Measurements from ENCODE around the gene MYOC.
A peak's percentile ranks its signal among the peaks of the same experiment; 100 is the strongest.
"Not testable (repeated sequence)": the region's sequence is repeated elsewhere in the genome, so short reads cannot be mapped to it uniquely, and the experiment has no call there.

The MYOC gene

DNA sequence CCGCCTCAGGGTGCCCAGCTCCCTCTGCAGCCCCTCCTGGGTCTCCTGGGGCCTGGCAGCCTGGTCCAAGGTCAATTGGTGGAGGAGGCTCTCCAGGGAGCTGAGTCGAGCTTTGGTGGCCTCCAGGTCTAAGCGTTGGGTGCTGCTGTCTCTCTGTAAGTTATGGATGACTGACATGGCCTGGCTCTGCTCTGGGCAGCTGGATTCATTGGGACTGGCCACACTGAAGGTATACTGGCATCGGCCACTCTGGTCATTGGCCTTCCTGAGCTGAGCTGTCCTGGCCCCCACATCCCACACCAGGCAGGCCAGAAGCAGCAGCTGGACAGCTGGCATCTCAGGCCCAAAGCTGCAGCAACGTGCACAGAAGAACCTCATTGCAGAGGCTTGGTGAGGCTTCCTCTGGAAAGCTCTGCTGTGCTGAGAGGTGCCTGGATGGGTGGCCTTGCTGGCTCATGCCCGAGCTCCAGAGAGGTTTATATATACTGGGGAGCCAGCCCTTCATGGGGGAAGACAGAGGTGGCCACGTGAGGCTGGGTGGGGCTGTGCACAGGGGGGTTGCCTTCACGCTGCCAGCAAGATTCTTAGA is at the start of gene MYOC:
MYOC (minus strand) TSS at position 455 of the 589 bp plus-strand sequence; CDS start at position 378, 77 bp downstream.
- DNase-seq (ENCODE audit: low spot score), result no peak

DNA sequence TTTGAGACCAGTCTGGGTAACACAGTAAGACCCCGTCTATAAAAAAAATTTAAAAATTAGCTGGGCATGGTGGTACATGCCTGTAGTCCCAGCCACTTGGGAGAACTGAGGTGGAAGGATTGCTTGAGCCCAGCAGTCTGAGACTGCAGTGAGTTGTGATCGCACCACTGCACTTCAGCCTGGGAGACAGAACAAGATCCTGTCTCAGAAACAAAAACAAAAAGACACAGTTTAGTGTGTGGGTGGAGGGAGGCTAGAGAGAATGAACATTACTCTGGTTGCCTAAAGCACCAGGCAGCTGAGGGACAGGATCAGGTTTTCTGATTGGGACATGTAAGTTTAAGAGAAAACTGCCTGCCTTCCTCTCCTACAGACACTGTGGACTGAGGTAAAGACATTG is 47.0 kb upstream of the MYOC start:
- no peak for DNase-seq (ENCODE audit: low spot score)

GRCh38 chr1:171695772-171696171 is 43.3 kb upstream of the MYOC start:
- DNase-seq (ENCODE audit: low spot score), result not testable (repeated sequence)

- DNase-seq (ENCODE audit: low spot score), result not testable (repeated sequence)
These were observed 41.1 kb upstream of the MYOC start for GRCh38 chr1:171693541-171693940.

DNA sequence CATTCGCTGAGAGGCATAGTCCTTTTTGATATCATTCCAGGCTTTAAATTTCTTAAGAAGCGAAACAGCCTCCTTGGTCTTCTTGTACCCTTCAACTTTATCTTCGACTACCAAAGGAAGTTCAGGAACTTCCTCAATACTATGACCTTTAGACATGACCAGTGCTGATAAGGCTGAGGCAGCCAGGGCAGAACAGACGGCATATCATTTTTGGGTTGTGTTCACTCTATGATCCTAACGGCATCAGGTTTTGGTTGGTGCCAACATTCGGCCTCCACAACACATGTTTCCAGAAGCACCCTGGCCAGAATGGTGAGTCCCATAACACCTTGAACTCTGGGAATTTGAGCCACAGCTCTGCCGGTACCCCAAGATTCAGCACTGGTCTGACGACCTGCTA is 31.4 kb upstream of the MYOC start:
- DNase-seq (ENCODE audit: low spot score), result no peak

- DNase-seq (ENCODE audit: low spot score), result no peak
These were observed 27.9 kb upstream of the MYOC start for GRCh38 chr1:171680339-171680738.

GRCh38 chr1:171676823-171677222 is 24.3 kb upstream of the MYOC start:
- DNase-seq (ENCODE audit: low spot score), result no peak

- DNase-seq (ENCODE audit: low spot score), result no peak
These were observed 22.2 kb upstream of the MYOC start for GRCh38 chr1:171674431-171675405.

DNA sequence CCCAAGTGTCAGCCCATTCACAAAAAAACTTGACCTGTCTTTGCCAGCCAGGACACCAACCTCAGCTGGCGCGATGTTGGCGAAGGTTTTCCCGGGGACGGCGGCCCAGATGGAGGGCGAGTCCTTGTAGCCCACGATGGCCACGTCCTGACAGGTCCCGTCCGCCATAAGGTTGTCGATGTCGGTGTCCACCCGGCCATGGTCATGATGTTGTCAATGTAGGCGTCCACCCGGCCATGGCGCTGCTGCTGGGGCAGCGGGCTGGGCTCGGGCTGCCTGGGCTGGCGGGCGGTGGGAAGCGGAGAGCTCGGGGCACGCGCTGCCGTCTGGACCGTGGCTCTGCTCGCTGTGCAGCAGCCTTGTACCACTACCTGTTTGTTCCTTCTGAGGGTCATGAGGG is 18.3 kb upstream of the MYOC start:
- DNase-seq (ENCODE audit: low spot score), result no peak

GRCh38 chr1:171668372-171668771 is 15.9 kb upstream of the MYOC start:
- DNase-seq (ENCODE audit: low spot score), result no peak

- DNase-seq (ENCODE audit: low spot score), result no peak
These were observed 13.8 kb upstream of the MYOC start for GRCh38 chr1:171666114-171666769.

GRCh38 chr1:171664976-171665375 is 12.5 kb upstream of the MYOC start:
- DNase-seq (ENCODE audit: low spot score), result no peak

GRCh38 chr1:171663854-171664575 is 11.5 kb upstream of the MYOC start:
- DNase-seq (ENCODE audit: low spot score), result no peak

DNA sequence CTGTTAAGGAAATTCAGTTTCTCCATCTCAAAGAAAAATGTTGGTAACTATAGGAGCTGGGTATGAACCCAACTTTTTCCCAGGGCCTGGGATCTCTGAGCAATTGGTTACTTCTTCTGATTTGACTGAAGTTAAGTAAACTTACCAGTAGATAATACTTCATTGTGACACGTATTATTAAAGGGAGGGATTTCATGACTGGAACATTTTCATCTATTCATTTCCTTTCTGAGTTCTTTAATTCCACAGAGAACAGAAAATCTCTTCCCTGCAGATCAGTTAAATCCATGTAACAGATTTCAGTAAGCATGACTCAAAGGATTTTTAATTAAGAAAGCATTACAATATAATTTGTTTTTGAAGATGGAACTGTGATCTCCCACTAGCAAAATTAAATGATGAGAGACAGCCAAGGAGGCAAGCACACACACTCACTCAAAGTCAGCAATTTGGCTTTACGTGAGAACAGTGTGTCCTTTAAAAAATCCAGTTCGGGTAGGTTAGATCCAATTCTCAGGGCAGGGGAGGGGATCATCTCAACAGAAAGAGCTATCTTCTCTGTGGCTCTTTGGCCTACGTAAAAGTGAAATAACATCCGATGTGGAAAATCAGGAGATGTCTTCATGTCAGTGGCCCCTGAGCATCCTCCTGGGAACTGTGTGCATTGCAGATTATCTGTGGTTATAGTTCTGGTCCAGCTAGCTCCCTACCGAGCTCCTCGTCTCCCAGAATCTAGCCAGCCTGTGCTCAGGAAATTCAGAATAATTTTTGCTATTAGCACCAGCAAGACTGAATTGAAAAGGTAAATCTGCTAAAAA is 10.8 kb upstream of the MYOC start:
- DNase-seq (ENCODE audit: low spot score), result no peak

- DNase-seq (ENCODE audit: low spot score), result no peak
These were observed 8.7 kb upstream of the MYOC start for GRCh38 chr1:171661076-171661650.

GRCh38 chr1:171656206-171656605 is 3.7 kb upstream of the MYOC start:
- DNase-seq (ENCODE audit: low spot score), result not testable (repeated sequence)

- DNase-seq (ENCODE audit: low spot score), result no peak
These were observed 3.2 kb upstream of the MYOC start for GRCh38 chr1:171655746-171656116.

DNA sequence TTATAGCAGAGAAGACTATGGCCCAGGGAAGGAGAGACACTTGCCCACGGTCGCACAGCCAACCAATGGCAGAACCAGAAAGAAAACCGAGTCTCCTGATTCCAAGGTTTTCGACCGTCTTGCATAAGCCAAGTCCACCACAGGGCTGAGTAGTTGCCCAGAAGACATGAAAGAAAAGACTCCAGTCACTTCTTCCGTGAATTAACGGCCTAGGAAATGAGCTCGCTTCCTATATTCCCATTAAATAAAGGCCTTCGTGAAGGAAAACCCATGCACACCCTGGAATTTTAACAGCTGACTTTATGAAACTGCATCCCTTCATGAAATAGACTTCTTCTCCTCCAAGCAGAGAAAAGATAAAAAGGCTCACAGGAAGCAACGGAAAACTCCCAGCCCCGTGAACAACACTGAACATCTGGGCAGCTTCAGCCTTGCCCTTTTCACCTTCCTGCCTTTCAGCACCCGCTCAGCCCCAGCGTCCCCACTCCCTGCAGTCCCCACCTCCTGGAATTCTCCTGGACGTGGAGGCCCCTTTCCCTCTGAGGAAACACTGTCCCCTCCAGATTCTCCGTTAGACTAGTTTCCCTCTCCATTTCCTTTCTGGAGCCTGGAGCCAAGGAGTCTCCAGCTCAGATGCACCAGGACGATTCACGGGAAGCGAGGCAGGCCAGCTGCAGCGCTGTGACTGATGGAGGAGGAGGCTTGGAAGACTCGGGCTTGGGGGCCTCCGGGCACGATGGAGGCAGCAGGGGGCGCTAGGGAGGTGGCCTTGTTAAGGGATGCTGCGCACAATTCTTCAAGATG is 2.7 kb upstream of the MYOC start:
- peak; percentile 92 for DNase-seq (ENCODE audit: low spot score)

DNA sequence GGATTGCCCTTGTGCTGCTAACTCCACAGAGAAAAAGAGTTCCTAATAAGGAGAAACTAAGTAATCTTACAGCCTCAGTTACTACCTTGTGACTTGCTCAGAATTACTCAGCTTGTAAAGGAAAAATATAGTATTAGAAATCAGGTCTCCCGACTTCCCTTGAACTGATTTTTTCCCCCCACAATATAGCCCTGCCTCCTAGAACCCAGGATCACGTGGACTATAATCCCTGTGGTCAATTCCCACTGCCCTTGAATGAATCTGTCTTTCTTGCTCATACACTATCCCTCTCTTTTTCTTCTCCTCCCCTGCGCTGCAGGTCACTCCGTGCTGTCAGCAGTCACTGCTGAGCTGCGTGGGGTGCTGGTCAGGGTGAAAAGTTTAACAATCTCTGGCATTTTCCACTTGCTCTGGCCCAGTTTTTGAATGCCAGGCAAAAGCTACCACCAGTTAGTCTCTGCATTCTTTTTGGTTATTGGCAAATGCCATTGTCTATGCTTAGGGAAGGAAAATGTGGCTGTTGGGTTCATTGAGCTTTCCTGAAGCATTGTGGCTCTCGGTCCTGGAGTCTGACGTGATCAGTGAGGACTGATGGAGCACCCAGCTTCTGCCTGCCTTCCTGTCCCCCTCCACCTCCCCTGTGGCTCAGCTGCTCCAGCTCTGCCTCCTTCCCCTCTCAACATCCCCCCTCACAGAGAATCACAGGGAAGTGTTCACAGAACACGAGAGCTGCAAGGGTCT is 1.9 kb upstream of the MYOC start:
- DNase-seq (ENCODE audit: low spot score), result peak; percentile 11

Measured in kidney capillary endothelial cell (primary cell).